Osteoblast (primary cell): Measurements from ENCODE around the gene MKRN2OS. TPM values are rescaled to one million over a fixed set of nuclear protein-coding genes. Genes with fewer than 3 reads are reported as not detected.
A peak's percentile ranks its signal among the peaks of the same experiment; 100 is the strongest.

ENCODE experiments used
- DNase-seq: peaks from one replicate; pipeline ENCODE4 v3.0.0; 2011; ENCODE audit warnings: low spot score, mixed read lengths; ENCODE audit not compliant: insufficient read length; ENCODE audit errors: missing footprints
- H2AFZ ChIP-seq: 2 replicates; pipeline ENCODE4 v1.6.0; 2011; ENCODE audit warnings: mild to moderate bottlenecking, low read length
- H3K27ac ChIP-seq: 2 replicates; pipeline ENCODE4 v1.5.1; 2011; ENCODE audit warnings: mild to moderate bottlenecking, low read depth, low read length, moderate library complexity
- H3K27me3 ChIP-seq: 2 replicates; pipeline ENCODE4 v1.6.0; 2012; ENCODE audit warnings: mild to moderate bottlenecking, control low read depth, inconsistent platforms, low read length, moderate library complexity; ENCODE audit not compliant: insufficient read depth
- H3K36me3 ChIP-seq: 2 replicates; pipeline ENCODE4 v1.5.1; 2011; ENCODE audit warnings: mild to moderate bottlenecking, low read length, control low read depth, moderate library complexity; ENCODE audit not compliant: insufficient read depth
- H3K4me1 ChIP-seq: 2 replicates; pipeline ENCODE4 v1.5.1; 2011; ENCODE audit warnings: mild to moderate bottlenecking, low read length, control low read depth, moderate library complexity; ENCODE audit not compliant: insufficient read depth
- H3K4me2 ChIP-seq: 2 replicates; pipeline ENCODE4 v1.6.0; 2011; ENCODE audit warnings: mild to moderate bottlenecking, low read length; ENCODE audit not compliant: insufficient read depth
- H3K4me3 ChIP-seq: fragments of 200-600 bp; sonication (generic); 3 replicates; pipeline ENCODE4 v1.5.1; 2012; ENCODE audit warnings: mild to moderate bottlenecking, low read length, inconsistent platforms; ENCODE audit not compliant: insufficient read depth
- H3K79me2 ChIP-seq: 2 replicates; pipeline ENCODE4 v1.6.0; 2012; ENCODE audit warnings: mild to moderate bottlenecking, low read length, control low read depth, inconsistent platforms; ENCODE audit not compliant: insufficient read depth
- H3K9me3 ChIP-seq: 2 replicates; pipeline ENCODE4 v1.5.1; 2011; ENCODE audit warnings: low read depth, low read length, control low read depth
- H4K20me1 ChIP-seq: 2 replicates; pipeline ENCODE4 v1.6.0; 2012; ENCODE audit warnings: mild to moderate bottlenecking, low read length, control low read depth; ENCODE audit not compliant: insufficient read depth
- total RNA-seq: library from RNA; depleted of rRNA; stranded (reverse); fragments of >200 nt; gene quantifications from 2 replicates; pipeline ENCODE4 v1.2.3, GENCODE V29; 2012
- TF ChIP-seq, protein P1 (sequence below): IDR thresholded peaks from 2 replicates; pipeline ENCODE4 v1.5.1; 2011; ENCODE audit warnings: mild to moderate bottlenecking, low read depth, low read length, moderate library complexity; ENCODE audit errors: extremely low read depth

Gene MKRN2OS
- total RNA-seq, 1 donor, result not detected

DNA sequence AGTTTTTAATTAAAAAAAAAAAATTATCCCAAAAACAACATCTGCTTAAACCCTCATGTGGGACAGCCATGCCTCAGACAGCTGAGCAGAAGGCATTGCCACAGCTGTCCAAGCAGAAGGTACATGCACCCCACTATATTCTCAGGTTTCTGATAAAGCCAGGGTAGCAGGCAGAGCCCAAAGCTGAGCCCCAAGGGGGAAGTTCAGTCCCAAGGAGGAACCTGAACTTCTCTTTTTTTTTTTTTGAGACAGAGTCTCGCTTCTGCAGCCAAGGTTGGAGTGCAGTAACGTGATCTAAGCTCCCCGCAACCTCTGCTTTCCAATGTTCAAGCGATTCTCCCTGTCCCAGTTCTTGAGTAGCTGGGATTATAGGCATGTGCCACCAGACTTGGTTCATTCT, 44.8 kb upstream of the MKRN2OS start:
- Histone ChIP-seq H3K36me3 (peaks cover 75% of the 10 kb centered on the region), H3K79me2 (peaks cover 8% of the 10 kb centered on the region), H2AFZ (no peak overlapping the region), H3K4me1 (peaks cover 7% of the 10 kb centered on the region), H3K4me2 (no peak overlapping the region), H3K27me3 (no peaks in the 10 kb centered on the region), H3K4me3 (no peak overlapping the region), H4K20me1 (peaks cover 11% of the 10 kb centered on the region), H3K9me3 (no peaks in the 10 kb centered on the region), H3K27ac (no peak overlapping the region)
- DNase-seq, result no peak
- TF ChIP-seq, protein P1, sequence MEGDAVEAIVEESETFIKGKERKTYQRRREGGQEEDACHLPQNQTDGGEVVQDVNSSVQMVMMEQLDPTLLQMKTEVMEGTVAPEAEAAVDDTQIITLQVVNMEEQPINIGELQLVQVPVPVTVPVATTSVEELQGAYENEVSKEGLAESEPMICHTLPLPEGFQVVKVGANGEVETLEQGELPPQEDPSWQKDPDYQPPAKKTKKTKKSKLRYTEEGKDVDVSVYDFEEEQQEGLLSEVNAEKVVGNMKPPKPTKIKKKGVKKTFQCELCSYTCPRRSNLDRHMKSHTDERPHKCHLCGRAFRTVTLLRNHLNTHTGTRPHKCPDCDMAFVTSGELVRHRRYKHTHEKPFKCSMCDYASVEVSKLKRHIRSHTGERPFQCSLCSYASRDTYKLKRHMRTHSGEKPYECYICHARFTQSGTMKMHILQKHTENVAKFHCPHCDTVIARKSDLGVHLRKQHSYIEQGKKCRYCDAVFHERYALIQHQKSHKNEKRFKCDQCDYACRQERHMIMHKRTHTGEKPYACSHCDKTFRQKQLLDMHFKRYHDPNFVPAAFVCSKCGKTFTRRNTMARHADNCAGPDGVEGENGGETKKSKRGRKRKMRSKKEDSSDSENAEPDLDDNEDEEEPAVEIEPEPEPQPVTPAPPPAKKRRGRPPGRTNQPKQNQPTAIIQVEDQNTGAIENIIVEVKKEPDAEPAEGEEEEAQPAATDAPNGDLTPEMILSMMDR, result no peak

DNA sequence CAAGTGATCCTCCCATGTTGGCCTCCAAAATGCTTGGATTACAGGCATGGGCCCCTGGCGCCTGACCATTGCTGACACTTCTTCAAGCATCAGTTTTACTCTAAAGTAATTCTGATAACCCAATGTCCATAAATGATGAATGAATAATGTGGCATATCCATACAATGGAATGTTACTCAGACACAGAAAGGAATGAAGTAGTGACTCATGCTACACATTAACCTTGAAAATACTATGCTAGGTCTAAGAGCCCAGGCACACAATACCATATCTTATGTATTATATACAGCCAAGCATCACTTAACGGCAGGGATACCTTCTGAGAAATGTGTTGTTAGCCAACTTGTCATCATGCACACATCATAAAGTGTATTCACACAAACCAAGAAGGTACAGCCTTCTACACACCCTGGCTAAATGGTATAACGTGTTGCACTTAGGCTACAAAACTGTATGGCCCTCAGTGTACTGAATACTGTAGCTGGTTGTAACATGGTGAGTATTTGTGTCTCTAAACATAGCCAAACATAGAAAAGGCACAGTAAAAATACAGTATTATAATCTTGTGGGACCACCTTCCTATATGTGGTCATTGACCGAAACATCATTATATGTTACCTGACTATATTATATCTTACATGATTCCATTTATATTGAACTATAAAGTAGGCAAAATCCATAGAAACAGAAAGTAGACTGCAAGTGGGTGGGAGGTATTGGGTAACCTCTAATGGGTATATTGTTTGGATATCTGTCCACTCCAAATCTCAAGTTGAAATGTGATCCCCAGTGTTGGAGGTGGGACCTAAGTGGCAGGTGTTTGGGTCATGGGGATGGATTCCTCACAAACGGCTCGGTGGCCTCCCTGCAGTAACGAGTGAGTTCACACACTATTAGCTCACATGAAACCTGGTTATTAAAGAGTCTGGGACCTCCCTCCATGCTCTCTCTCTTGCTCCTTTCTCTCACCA, 43.0 kb upstream of the MKRN2OS start:
- TF ChIP-seq, protein P1, result no peak
- Histone ChIP-seq H3K4me1 (peaks cover 7% of the 10 kb centered on the region), H4K20me1 (peaks cover 11% of the 10 kb centered on the region), H2AFZ (no peak overlapping the region), H3K27ac (no peak overlapping the region), H3K4me2 (no peak overlapping the region), H3K27me3 (no peaks in the 10 kb centered on the region), H3K4me3 (no peak overlapping the region), H3K36me3 (peaks cover 77% of the 10 kb centered on the region), H3K79me2 (peaks cover 8% of the 10 kb centered on the region), H3K9me3 (no peaks in the 10 kb centered on the region)
- DNase-seq, result peak; percentile 76

DNA sequence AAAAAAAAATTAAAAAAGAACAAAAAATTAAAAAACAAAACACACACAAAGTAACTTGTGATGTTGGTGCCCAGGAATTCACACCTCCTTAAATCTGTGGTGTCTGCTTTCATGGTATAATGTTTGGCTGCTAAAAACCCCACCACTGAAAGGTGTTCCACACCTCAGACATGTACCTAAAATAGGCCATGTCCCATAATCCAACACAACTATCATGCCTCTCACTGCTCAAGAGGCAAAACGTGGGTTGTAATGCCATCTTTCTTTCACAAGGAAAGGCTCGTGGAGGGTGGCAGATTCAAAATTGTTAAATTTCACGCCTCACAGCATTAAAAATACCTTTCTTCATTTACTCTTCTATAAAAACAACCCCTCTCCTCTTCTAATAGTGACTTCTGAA, 41.1 kb upstream of the MKRN2OS start:
- TF ChIP-seq, protein P1, result no peak
- Histone ChIP-seq H3K79me2 (peaks cover 8% of the 10 kb centered on the region), H3K36me3 (peaks cover 86% of the 10 kb centered on the region), H3K27me3 (no peaks in the 10 kb centered on the region), H2AFZ (no peak overlapping the region), H3K4me2 (no peak overlapping the region), H3K4me1 (peaks cover 7% of the 10 kb centered on the region), H4K20me1 (peaks cover 17% of the 10 kb centered on the region), H3K4me3 (no peak overlapping the region), H3K27ac (no peak overlapping the region), H3K9me3 (no peaks in the 10 kb centered on the region)
- DNase-seq, result no peak

DNA sequence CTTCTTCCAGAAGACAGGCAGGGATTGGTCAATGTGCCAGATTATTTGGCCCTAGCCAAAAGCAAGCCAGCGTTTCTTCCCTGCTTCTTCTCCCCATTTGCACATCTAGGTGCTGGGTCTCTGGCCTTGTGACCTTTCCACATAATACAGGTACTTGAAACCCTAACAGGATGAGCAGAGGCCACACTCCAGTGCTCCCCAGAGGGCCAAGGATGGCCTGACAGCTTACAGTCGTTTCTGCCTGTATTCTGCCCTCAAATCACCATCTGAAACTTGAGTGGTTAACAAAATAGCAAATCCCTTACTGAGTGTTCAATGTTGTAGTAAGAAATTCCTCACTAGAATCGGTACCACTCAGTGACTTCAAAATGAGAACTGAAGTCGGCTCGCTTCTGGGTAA, 40.7 kb upstream of the MKRN2OS start:
- Histone ChIP-seq H3K9me3 (no peaks in the 10 kb centered on the region), H3K4me3 (no peak overlapping the region), H3K79me2 (peaks cover 10% of the 10 kb centered on the region), H2AFZ (no peak overlapping the region), H3K4me1 (peaks cover 7% of the 10 kb centered on the region), H3K4me2 (no peak overlapping the region), H3K27ac (no peak overlapping the region), H3K36me3 (peaks cover 85% of the 10 kb centered on the region), H3K27me3 (no peaks in the 10 kb centered on the region), H4K20me1 (peaks cover 17% of the 10 kb centered on the region)
- TF ChIP-seq, protein P1, result no peak
- no peak for DNase-seq
